Smooth muscle cell (in vitro differentiated cells): Measurements from ENCODE around the gene STXBP2. TPM values are rescaled to one million over a fixed set of nuclear protein-coding genes. Genes with fewer than 3 reads are reported as not detected.

Experiments used
- DNase-seq: peaks from one replicate; lab custom pipeline; 2025; ENCODE audit not compliant: unreplicated experiment; lab: John Stamatoyannopoulos, UW
- H2AFZ ChIP-seq: fragments of 200-600 bp; sonication (generic); 2 replicates; pipeline ENCODE4 v1.6.0; 2016; ENCODE audit warnings: antibody characterized with exemption, low read depth, mild to moderate bottlenecking
- H3F3A ChIP-seq: fragments of 200-600 bp; sonication (generic); 2 replicates; pipeline ENCODE4 v1.6.0; 2017; ENCODE audit warnings: antibody characterized with exemption, low read depth
- H3K27ac ChIP-seq: fragments of 200-600 bp; sonication (generic); 2 replicates; pipeline ENCODE4 v1.5.1; 2016; ENCODE audit warnings: low read depth, mild to moderate bottlenecking
- H3K27me3 ChIP-seq: fragments of 200-600 bp; sonication (generic); 2 replicates; pipeline ENCODE4 v1.6.1; 2016; ENCODE audit warnings: low read depth, mild to moderate bottlenecking
- H3K36me3 ChIP-seq: fragments of 200-600 bp; sonication (generic); 2 replicates; pipeline ENCODE4 v1.5.1; 2016; ENCODE audit warnings: low read depth
- H3K4me1 ChIP-seq: fragments of 200-600 bp; sonication (generic); 2 replicates; pipeline ENCODE4 v1.5.1; 2016; ENCODE audit warnings: low read depth
- H3K4me2 ChIP-seq: fragments of 200-600 bp; sonication (generic); 2 replicates; pipeline ENCODE4 v1.6.0; 2016; ENCODE audit warnings: mild to moderate bottlenecking
- H3K4me3 ChIP-seq: fragments of 200-600 bp; sonication (generic); 2 replicates; pipeline ENCODE4 v1.5.1; 2016; ENCODE audit warnings: mild to moderate bottlenecking
- H3K79me2 ChIP-seq: fragments of 200-600 bp; sonication (generic); 2 replicates; pipeline ENCODE4 v1.6.0; 2016; ENCODE audit warnings: low read depth, mild to moderate bottlenecking
- H3K9ac ChIP-seq: fragments of 200-600 bp; sonication (generic); 2 replicates; pipeline ENCODE4 v1.6.0; 2016; ENCODE audit warnings: low read depth
- H3K9me3 ChIP-seq: fragments of 200-600 bp; sonication (generic); replicated peaks from 2 replicates; pipeline ENCODE4 v1.5.1; 2016; ENCODE audit warnings: low read depth
- H4K20me1 ChIP-seq: fragments of 200-600 bp; sonication (generic); 2 replicates; pipeline ENCODE4 v1.6.0; 2016; ENCODE audit warnings: low read depth
- CTCF ChIP-seq: fragments of 200-600 bp; sonication (generic); IDR thresholded peaks from 2 replicates; pipeline ENCODE4 v1.5.1; 2017; ENCODE audit warnings: borderline replicate concordance, mild to moderate bottlenecking, antibody characterized with exemption; ENCODE audit not compliant: insufficient read depth, poor library complexity, severe bottlenecking
- WGBS: methylation state at CpG from one replicate; pipeline ENCODE4 v1.1.7; 2016; ENCODE audit warnings: low lambda C conversion rate; 5-methylcytosine and 5-hydroxymethylcytosine counted together
- polyA plus RNA-seq: library from polyadenylated mRNA; unstranded; fragments of >200 nt; fragmentation: Nextera tagmentation; extraction: Ambion mirVana; gene quantifications from 2 replicates; pipeline ENCODE4 v1.2.1, GENCODE V29; 2016
- total RNA-seq: library from RNA; depleted of rRNA; stranded (reverse); fragments of >200 nt; gene quantifications from 2 replicates; pipeline ENCODE4 v1.2.3, GENCODE V29; 2014

Gene STXBP2
- total and polyA plus RNA-seq, 2 experiments from 2014 or later, result 17.8 to 32.7 TPM

- no peaks in the 10 kb centered on the region for H3K9me3 ChIP-seq
- H3K36me3 ChIP-seq, result no peaks in the 10 kb centered on the region
- no peak for TF ChIP-seq CTCF
- H3K9ac ChIP-seq, result no peak overlapping the region
- 67% methylated on average over 9 of the region's 9 CpGs for WGBS
- no peak for DNase-seq
- H3K79me2 ChIP-seq, result no peaks in the 10 kb centered on the region
- H2AFZ ChIP-seq, result no peak overlapping the region
- H3K4me1 ChIP-seq, result no peaks in the 10 kb centered on the region
- H3K27me3 ChIP-seq, result peaks cover 16% of the 10 kb centered on the region
- H3K27ac ChIP-seq, result no peak overlapping the region
- H4K20me1 ChIP-seq, result no peaks in the 10 kb centered on the region
- H3K4me2 ChIP-seq, result no peak overlapping the region
- H3K4me3 ChIP-seq, result no peak overlapping the region
- H3F3A ChIP-seq, result no peaks in the 10 kb centered on the region
These were observed 21.3 kb downstream of the STXBP2 start for GRCh38 chr19:7658219-7658686.

GRCh38 chr19:7661744-7662538 is 25.0 kb downstream of the STXBP2 start:
- 76% methylated on average over 8 of the region's 8 CpGs for WGBS
- Histone ChIP-seq H3K9ac (no peak overlapping the region), H3K27ac (no peak overlapping the region), H3K4me2 (no peak overlapping the region), H3K36me3 (no peaks in the 10 kb centered on the region), H3K4me3 (no peak overlapping the region), H3K9me3 (no peaks in the 10 kb centered on the region), H3K79me2 (no peaks in the 10 kb centered on the region), H2AFZ (no peak overlapping the region), H3K27me3 (peaks cover 16% of the 10 kb centered on the region), H3K4me1 (no peaks in the 10 kb centered on the region), H4K20me1 (no peaks in the 10 kb centered on the region), H3F3A (no peaks in the 10 kb centered on the region)
- TF ChIP-seq CTCF, result no peak
- no peak for DNase-seq

GRCh38 chr19:7662657-7663056 is 25.7 kb downstream of the STXBP2 start:
- Histone ChIP-seq H3K27ac (no peak overlapping the region), H3K4me3 (no peak overlapping the region), H4K20me1 (no peaks in the 10 kb centered on the region), H3K27me3 (peaks cover 14% of the 10 kb centered on the region), H3K4me2 (no peak overlapping the region), H3K36me3 (no peaks in the 10 kb centered on the region), H3K79me2 (no peaks in the 10 kb centered on the region), H3K9ac (no peak overlapping the region), H3F3A (no peaks in the 10 kb centered on the region), H3K4me1 (no peaks in the 10 kb centered on the region), H2AFZ (no peak overlapping the region), H3K9me3 (no peaks in the 10 kb centered on the region)
- no peak for TF ChIP-seq CTCF
- 92% methylated on average over 13 of the region's 14 CpGs for WGBS
- no peak for DNase-seq

- H4K20me1 ChIP-seq, result no peaks in the 10 kb centered on the region
- H3K9me3 ChIP-seq, result no peaks in the 10 kb centered on the region
- WGBS, result 85% methylated on average over 7 of the region's 7 CpGs
- no peaks in the 10 kb centered on the region for H3K36me3 ChIP-seq
- H3K27me3 ChIP-seq, result peaks cover 20% of the 10 kb centered on the region
- no peaks in the 10 kb centered on the region for H3F3A ChIP-seq
- TF ChIP-seq CTCF, result no peak
- H3K4me2 ChIP-seq, result no peak overlapping the region
- no peak overlapping the region for H3K4me3 ChIP-seq
- no peak for DNase-seq
- no peaks in the 10 kb centered on the region for H3K4me1 ChIP-seq
- H3K79me2 ChIP-seq, result no peaks in the 10 kb centered on the region
- H3K27ac ChIP-seq, result no peak overlapping the region
- no peak overlapping the region for H2AFZ ChIP-seq
- H3K9ac ChIP-seq, result no peak overlapping the region
These were observed 26.8 kb downstream of the STXBP2 start for GRCh38 chr19:7663706-7664105.
